ENCODE data around the gene NAPA.

The NAPA gene

DNA sequence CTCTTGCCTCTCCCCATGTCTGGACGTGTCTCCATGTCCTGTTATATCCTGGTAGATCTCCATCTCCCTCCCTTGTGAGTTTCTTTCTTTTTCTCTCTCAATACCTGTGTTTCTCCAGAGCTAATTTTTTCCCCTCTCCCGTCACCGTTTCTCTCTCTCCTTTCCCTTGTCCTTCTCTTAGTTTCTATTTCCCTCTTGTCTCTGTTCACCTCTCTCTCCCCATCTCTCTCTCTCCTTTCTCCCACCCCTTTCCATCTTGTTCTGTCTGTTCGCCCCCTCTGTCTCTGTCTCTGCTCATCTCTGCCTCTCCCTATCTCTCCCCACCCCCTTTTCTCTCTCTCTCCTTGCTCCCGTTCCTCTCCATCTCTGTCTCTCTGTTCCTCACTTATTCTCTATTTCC, 56.2 kb downstream of the NAPA start:
- DNase-seq (ENCODE audit: low spot score): no peak

DNA sequence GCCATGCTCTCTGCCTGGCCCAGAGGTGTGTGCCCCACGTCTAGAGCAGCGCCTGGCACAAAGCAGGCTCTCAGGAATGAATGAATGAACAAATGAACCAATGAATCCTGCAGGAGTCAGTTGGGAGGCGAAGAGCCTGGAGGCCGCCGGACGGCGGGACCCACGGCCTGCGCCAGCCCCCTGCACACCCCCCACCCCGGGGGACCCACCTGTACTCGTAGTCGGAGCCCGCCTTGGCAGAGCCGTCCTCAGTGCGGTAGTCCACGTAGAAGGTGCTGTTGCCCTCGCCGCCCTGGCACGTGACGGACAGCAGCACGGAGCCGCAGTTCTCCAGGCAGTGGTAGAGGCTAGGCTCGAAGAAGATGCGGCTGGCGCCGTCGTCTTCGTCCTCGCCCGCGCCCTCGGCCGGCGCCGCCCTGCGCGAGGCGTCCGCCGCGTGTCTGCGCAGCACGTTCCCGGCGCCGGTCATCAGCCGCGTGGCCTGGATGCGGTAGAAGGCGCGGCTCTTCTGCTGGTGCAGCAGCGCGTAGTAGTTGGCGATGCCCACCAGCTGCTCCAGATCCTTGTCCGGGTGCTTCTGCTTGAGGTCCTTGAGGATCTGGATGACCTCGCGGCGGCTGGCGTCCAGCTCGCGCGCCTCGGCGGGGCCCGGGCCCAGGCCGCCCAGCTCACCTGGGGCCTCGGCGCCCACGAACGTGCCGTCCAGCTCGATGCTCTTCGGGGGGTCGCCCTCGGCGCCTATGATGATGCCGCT, 58.0 kb downstream of the NAPA start:
- no peak for DNase-seq (ENCODE audit: low spot score)

DNA sequence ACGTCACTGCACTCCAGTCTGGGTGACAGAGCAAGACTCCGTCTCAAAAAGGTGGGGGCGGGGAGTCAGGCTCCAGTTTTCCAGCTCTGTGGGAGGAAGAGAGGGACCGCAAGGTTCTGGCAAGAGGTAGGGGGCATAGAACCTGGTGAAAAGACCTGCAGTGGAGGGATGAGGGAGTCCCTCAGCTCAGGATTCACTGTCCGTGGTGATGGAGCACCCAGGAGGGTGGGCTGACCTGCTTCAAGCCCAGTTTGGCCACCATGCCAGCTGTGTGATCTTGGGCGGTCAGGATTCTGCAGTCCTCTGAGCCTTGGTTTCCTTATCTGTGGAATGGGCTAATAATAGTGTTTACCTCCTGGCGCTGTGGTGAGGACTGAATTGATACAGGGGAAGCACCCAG, 64.4 kb downstream of the NAPA start:
- DNase-seq (ENCODE audit: low spot score): no peak

DNA sequence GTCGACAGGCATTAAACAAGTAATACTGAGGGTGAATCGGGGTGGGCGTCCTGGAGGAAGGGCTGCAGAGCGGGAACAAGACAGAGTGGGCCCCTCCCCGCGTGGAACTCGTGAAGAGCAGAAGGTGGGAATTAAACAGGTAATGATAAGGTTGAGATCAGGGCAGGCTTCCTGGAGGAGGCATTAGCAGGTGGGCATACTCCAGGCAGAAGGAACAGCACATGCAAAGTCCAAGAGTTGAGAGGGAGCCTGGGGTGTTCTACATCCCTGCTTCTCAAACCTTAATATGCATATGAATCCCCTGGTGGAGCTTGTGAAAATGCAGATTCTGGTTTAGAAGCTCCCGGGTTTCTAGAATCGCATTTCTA, 66.5 kb downstream of the NAPA start:
- no peak for DNase-seq (ENCODE audit: low spot score)

GRCh38 chr19:47447470-47448359, 67.1 kb downstream of the NAPA start:
- peak; percentile 67 for DNase-seq (ENCODE audit: low spot score)

DNA sequence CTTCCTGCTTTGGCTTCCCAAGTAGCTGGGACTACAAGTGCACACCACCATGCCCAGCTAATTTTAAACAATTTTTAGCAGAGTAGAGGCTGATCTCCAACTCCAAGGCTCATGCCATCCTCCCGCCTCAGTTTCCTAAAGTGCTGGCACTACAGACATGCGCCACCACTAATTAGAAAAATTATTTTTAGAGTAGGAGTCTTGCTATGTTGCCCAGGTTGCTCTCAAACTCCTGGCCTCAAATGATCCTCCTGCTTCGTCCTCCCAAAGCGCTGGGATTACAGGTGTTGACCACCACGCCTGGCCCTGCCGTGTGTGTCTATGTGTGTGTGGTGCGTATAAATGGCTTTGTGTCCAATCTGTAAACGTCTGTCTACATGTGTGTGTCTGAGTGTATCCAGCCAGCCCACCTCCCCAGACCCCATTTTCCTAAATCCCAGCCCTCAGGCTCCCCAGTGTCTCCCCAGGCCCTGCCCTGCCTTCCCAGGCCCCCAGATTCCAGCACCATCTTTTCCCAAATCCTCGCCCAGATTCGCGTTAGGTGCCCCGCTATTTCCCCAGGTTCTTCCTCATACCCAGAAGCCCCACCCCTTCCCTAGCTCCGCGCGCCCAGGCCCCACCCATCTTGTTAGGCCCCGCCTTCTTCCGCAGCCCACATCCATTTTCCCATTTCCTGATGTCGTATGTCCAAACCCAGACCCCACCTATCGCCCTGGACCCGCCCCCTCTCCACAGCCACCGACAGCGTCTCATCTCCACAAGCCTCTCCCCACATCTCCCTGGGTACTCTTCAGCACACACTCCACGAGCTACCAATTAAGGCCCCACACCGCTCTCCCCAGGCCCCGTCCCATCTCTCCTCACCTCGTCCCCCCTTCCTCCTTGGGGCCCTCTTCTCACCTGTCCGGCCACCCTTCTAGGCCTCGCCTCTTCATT, 68.1 kb downstream of the NAPA start:
- no peak for DNase-seq (ENCODE audit: low spot score)

GRCh38 chr19:47445937-47446402, 68.9 kb downstream of the NAPA start:
- no peak for DNase-seq (ENCODE audit: low spot score)

DNA sequence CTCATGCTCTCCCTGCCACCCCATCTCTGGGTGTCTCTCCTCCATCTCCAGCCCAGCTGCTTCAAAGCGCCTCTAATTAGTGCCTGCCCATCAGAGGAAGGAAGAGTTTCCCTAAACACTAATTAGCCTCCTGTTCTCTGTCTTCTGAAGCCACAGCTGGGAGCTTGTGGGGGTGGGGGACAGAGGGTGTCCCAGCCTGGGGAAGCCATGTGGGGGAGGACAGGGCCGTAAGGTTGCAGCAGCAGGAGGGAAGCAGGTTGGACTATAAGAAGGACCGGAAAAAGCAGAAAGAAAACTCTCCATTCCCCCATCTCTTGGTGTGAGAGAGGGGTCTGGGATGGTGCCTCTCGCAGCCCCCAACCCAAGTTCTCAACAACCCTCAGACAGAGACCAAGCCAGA, 69.3 kb downstream of the NAPA start:
- DNase-seq (ENCODE audit: low spot score): no peak

GRCh38 chr19:47444388-47444821, 70.5 kb downstream of the NAPA start:
- no peak for DNase-seq (ENCODE audit: low spot score)

- DNase-seq (ENCODE audit: low spot score): no peak
Observed at GRCh38 chr19:47443331-47443730, 71.5 kb downstream of the NAPA start.

GRCh38 chr19:47438793-47439220, 76.1 kb downstream of the NAPA start:
- no peak for DNase-seq (ENCODE audit: low spot score)
